DND-41 (cell line): Measurements from ENCODE around the gene ZFP36L2.

Experiments
- CTCF ChIP-seq: IDR thresholded peaks from 2 replicates; pipeline ENCODE4 v1.5.1; 2012; ENCODE audit warnings: borderline replicate concordance, low read length, moderate library complexity, mild to moderate bottlenecking; ENCODE audit not compliant: poor library complexity, severe bottlenecking; ENCODE audit errors: extremely low read depth
- EZH2 ChIP-seq: IDR thresholded peaks from 3 replicates; pipeline ENCODE4 v1.6.1; 2012; ENCODE audit warnings: borderline replicate concordance, low read depth, mild to moderate bottlenecking, moderate library complexity, low read length, inconsistent platforms; ENCODE audit not compliant: severe bottlenecking

GRCh38 chr2:43220760-43221123, 5.7 kb downstream of the ZFP36L2 start:
- TF ChIP-seq EZH2, result no peak
- TF ChIP-seq CTCF, result no peak
